ENCODE data around the gene LTBR.

DNA sequence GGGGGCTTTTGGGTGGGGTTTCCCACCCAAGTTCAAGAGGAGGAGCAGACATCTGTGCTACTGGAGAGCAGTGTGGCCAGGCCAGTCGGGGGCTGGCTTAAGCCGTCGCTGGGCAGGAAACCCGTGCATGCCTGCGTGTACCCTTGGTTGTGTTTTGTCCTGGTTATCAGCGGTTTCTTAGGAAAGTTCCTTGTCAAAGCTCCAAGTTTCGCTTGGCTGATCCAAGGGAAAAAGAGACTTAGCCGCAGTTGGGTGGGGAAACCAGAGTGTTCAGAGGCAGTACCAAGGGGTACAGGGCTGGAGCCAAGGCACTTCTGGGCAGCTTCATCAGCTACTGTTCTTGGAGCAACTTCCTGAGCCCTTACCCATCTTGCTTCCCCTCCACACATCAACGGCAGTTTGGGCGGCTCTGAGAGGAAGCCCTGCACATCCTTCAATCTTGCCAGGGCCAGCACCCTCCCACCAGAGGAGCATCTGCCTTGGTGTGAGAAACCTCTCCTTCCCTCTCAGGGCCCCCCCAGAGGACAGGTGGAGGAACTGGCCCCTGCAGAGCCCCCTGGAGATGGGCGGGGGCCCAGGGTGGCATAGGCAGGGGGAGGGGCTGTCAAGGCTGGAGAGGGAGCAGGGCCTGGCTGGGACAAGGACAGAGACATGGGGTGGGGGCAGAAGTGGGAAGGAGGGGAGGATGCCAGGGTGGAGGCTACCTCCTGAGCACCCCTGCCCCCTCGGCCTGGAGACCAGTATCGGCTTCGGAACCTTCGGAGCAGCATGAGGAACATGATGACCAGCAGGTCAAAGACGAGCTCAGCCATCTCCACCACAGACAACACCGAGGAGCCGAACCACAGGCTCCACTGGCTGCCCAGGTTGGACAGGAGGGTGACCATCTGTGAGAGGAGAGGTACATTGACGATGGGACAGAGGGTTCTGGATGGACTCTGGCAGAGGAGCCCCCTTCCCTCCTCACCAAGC is 36.3 kb upstream of the LTBR start:
- TF ChIP-seq CTCF (IDR thresholded peaks at IDR 0.05) = no peak
- no peak for TF ChIP-seq EZH2 (IDR thresholded peaks at IDR 0.05; ENCODE audit: borderline replicate concordance, insufficient read depth, low read depth, low read length, poor library complexity, severe bottlenecking)
